Mesenchymal stem cell (in vitro differentiated cells and primary cell): ENCODE results near the gene INSRR.

Experiments
- DNase-seq: peaks from one replicate; pipeline ENCODE4 v3.0.0-alpha.2; 2013
- H2AFZ ChIP-seq: one replicate; pipeline ENCODE4 v1.6.1; 2013; ENCODE audit warnings: low read depth, mild to moderate bottlenecking, control low read depth, inconsistent platforms, low read length, moderate library complexity
- H2AK5ac ChIP-seq: 2 replicates; pipeline ENCODE4 v1.6.1; 2013; ENCODE audit warnings: low read length, moderate library complexity, mild to moderate bottlenecking, inconsistent platforms; ENCODE audit not compliant: severe bottlenecking
- H2BK120ac ChIP-seq: one replicate; pipeline ENCODE4 v1.6.1; 2013; ENCODE audit warnings: low read depth, mild to moderate bottlenecking, inconsistent platforms, low read length, moderate library complexity
- H2BK12ac ChIP-seq, 2 experiments: one replicate each; pipeline ENCODE4 v1.6.1; 2013; ENCODE audit warnings: inconsistent platforms in 2 of 2, low read length in 2 of 2, mild to moderate bottlenecking in 2 of 2, moderate library complexity in 2 of 2, control low read depth in 1 of 2
- H2BK15ac ChIP-seq: one replicate; pipeline ENCODE4 v1.6.1; 2013; ENCODE audit warnings: mild to moderate bottlenecking, low read depth, inconsistent platforms; ENCODE audit not compliant: poor library complexity, severe bottlenecking
- H2BK5ac ChIP-seq: 2 replicates; pipeline ENCODE4 v1.6.1; 2013; ENCODE audit warnings: low read depth, mild to moderate bottlenecking, low read length, control low read depth, inconsistent platforms; ENCODE audit not compliant: poor library complexity, severe bottlenecking
- H3K14ac ChIP-seq, 2 experiments: one replicate each; pipeline ENCODE4 v1.6.1; 2013; ENCODE audit warnings: inconsistent platforms in 2 of 2, low read length in 2 of 2, control low read depth in 1 of 2, mild to moderate bottlenecking in 1 of 2, moderate library complexity in 1 of 2
- H3K18ac ChIP-seq, 2 experiments: one replicate each; pipeline ENCODE4 v1.6.1; 2013; ENCODE audit warnings: inconsistent platforms in 2 of 2, low read length in 2 of 2, control low read depth in 1 of 2, low read depth in 1 of 2, mild to moderate bottlenecking in 1 of 2
- H3K23ac ChIP-seq, 2 experiments: one replicate each; pipeline ENCODE4 v1.6.1; 2013; ENCODE audit warnings: inconsistent platforms in 2 of 2, low read length in 2 of 2, mild to moderate bottlenecking in 2 of 2, moderate library complexity in 2 of 2, control low read depth in 1 of 2
- H3K27ac ChIP-seq: 2 replicates; pipeline ENCODE4 v1.5.1; 2013; ENCODE audit warnings: mild to moderate bottlenecking, moderate library complexity, low read length, control low read depth, inconsistent platforms; ENCODE audit not compliant: poor library complexity, severe bottlenecking
- H3K27me3 ChIP-seq, 2 experiments: 2 replicates each; pipeline versions ENCODE4 v1.6.1 to v1.7.0; 2013; ENCODE audit warnings: low read length in 2 of 2, mild to moderate bottlenecking in 2 of 2, moderate library complexity in 2 of 2, control low read depth in 1 of 2, inconsistent platforms in 1 of 2; ENCODE audit not compliant: control insufficient read depth in 1 of 2, insufficient read depth in 1 of 2
- H3K36me3 ChIP-seq, 2 experiments: 2 replicates each; pipeline versions ENCODE4 v1.6.1 to v1.7.0; 2013; ENCODE audit warnings: low read length in 2 of 2, control low read depth in 1 of 2, inconsistent platforms in 1 of 2, low read depth in 1 of 2, mild to moderate bottlenecking in 1 of 2; ENCODE audit not compliant: insufficient read depth in 2 of 2, control insufficient read depth in 1 of 2
- H3K4ac ChIP-seq, 2 experiments: one replicate each; pipeline ENCODE4 v1.6.1; 2013; ENCODE audit warnings: inconsistent platforms in 2 of 2, low read length in 2 of 2, mild to moderate bottlenecking in 2 of 2, moderate library complexity in 2 of 2, control low read depth in 1 of 2, low read depth in 1 of 2
- H3K4me1 ChIP-seq: 2 replicates; pipeline ENCODE4 v1.6.1; 2013; ENCODE audit warnings: low read depth, low read length, control low read depth; ENCODE audit not compliant: control insufficient read depth, insufficient read depth
- H3K4me2 ChIP-seq: 2 replicates; pipeline ENCODE4 v1.6.1; 2013; ENCODE audit warnings: low read length, mild to moderate bottlenecking, inconsistent platforms; ENCODE audit not compliant: poor library complexity, severe bottlenecking
- H3K4me3 ChIP-seq, 2 experiments: 2 replicates each; pipeline versions ENCODE4 v1.5.1 to v1.7.0; 2013; ENCODE audit warnings: low read length in 2 of 2, mild to moderate bottlenecking in 2 of 2, control low read depth in 1 of 2, low read depth in 1 of 2; ENCODE audit not compliant: insufficient read depth in 1 of 2
- H3K79me1 ChIP-seq: replicated peaks from 2 replicates; pipeline ENCODE4 v1.6.1; 2013; ENCODE audit warnings: mild to moderate bottlenecking, control low read depth, low read length, inconsistent platforms; ENCODE audit not compliant: poor library complexity, severe bottlenecking
- H3K9ac ChIP-seq: 2 replicates; pipeline ENCODE4 v1.7.0; 2013; ENCODE audit warnings: mild to moderate bottlenecking, low read length, moderate library complexity
- H3K9me3 ChIP-seq: 2 replicates; pipeline ENCODE4 v1.7.0; 2013; ENCODE audit warnings: mild to moderate bottlenecking, low read length; ENCODE audit not compliant: control insufficient read depth
- H4K8ac ChIP-seq: one replicate; pipeline ENCODE4 v1.6.1; 2013; ENCODE audit warnings: inconsistent platforms, mild to moderate bottlenecking, low read length, moderate library complexity
- H4K91ac ChIP-seq: one replicate; pipeline ENCODE4 v1.6.1; 2013; ENCODE audit warnings: mild to moderate bottlenecking, low read length, inconsistent platforms
- WGBS: methylation state at CpG from one replicate; pipeline ENCODE4 v1.1.7; 2013; ENCODE audit warnings: mixed read lengths; 5-methylcytosine and 5-hydroxymethylcytosine counted together

The INSRR gene

GRCh38 chr1:156894711-156895454 lies 36.0 kb upstream of the INSRR start:
- H2BK5ac ChIP-seq, result no peak overlapping the region
- peak overlapping the region; percentile 37 for H2BK120ac ChIP-seq
- H3K79me1 ChIP-seq, result peaks cover 3% of the 10 kb centered on the region
- peak overlapping the region; percentile 86 for H3K4me2 ChIP-seq
- peak overlapping the region; percentile 78 to 88 for H3K18ac ChIP-seq
- H4K8ac ChIP-seq, result peak overlapping the region; percentile 87
- no peaks in the 10 kb centered on the region for H3K9me3 ChIP-seq
- DNase-seq, result peak; percentile 48
- no peaks in the 10 kb centered on the region for H3K36me3 ChIP-seq
- H2AK5ac ChIP-seq, result peak overlapping the region; percentile 40
- H3K27me3 ChIP-seq, result no peaks in the 10 kb centered on the region
- peak overlapping the region in 1 of 2 experiments; percentile 9 for H3K14ac ChIP-seq
- peak overlapping the region; percentile 30 for H3K9ac ChIP-seq
- H2BK15ac ChIP-seq, result peak overlapping the region; percentile 75
- peaks cover 54% of the 10 kb centered on the region for H3K4me1 ChIP-seq
- peak overlapping the region; percentile 81 for H4K91ac ChIP-seq
- H3K27ac ChIP-seq, result peak overlapping the region; percentile 95
- peak overlapping the region in 1 of 2 experiments; percentile 71 for H3K4me3 ChIP-seq
- 70% methylated on average over 12 of the region's 12 CpGs for WGBS
- no peak overlapping the region for H2AFZ ChIP-seq
- H2BK12ac ChIP-seq, result peak overlapping the region; percentile 50 to 60
- H3K23ac ChIP-seq, result peak overlapping the region in 1 of 2 experiments; percentile 15
- H3K4ac ChIP-seq, result peak overlapping the region; percentile 29 to 71

DNA sequence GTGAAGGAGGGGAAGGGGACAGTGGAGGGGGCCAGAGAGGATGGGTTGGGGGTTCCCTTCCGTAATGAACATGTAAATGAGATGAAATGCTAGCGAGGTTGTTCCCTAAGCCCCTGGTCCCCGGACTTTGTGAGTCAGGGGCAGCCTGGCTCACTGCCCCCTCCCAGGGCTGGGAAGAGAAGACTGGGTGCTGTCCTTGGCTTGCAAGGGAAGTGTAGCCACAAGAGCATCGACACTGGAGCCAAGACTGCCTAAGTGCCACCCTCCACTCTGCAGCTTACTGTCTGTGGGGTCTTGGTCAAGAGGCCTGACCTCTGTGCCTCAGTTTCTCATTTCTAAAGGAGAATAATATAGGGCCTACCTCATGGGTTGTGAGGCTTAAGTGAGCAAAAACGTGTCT lies 35.1 kb upstream of the INSRR start:
- H3K14ac ChIP-seq, result peak overlapping the region in 1 of 2 experiments; percentile 85
- H3K36me3 ChIP-seq, result no peaks in the 10 kb centered on the region
- H2BK120ac ChIP-seq, result peak overlapping the region; percentile 91
- H3K4me3 ChIP-seq, result peak overlapping the region; percentile 61 to 71
- H2BK5ac ChIP-seq, result no peak overlapping the region
- peak overlapping the region; percentile 55 to 78 for H3K18ac ChIP-seq
- H2BK15ac ChIP-seq, result peak overlapping the region; percentile 98
- H2AK5ac ChIP-seq, result peak overlapping the region; percentile 43
- peak overlapping the region; percentile 86 for H3K4me2 ChIP-seq
- no peak overlapping the region for H3K23ac ChIP-seq
- H3K9me3 ChIP-seq, result no peaks in the 10 kb centered on the region
- peak overlapping the region; percentile 33 to 91 for H2BK12ac ChIP-seq
- peak overlapping the region; percentile 71 to 91 for H3K4ac ChIP-seq
- H2AFZ ChIP-seq, result no peak overlapping the region
- H3K4me1 ChIP-seq, result peaks cover 53% of the 10 kb centered on the region
- peak overlapping the region; percentile 51 for H4K8ac ChIP-seq
- WGBS, result 12% methylated on average over 4 of the region's 5 CpGs
- peak; percentile 52 for DNase-seq
- no peaks in the 10 kb centered on the region for H3K27me3 ChIP-seq
- H3K9ac ChIP-seq, result peak overlapping the region; percentile 64
- peak overlapping the region; percentile 95 for H3K27ac ChIP-seq
- peak overlapping the region; percentile 92 for H4K91ac ChIP-seq
- H3K79me1 ChIP-seq, result no peaks in the 10 kb centered on the region

- Histone ChIP-seq H3K23ac (peak within 1 kb of the TSS in 1 of 2 experiments; percentile 97), H4K8ac (peak within 1 kb of the TSS; percentile 92), H3K18ac (peak within 1 kb of the TSS; percentile 78 to 88), H2BK12ac (peak within 1 kb of the TSS; percentile 89 to 91), H3K4me2 (peak within 1 kb of the TSS; percentile 86), H3K27ac (peak within 1 kb of the TSS; percentile 95), H3K9me3 (no peaks in the 10 kb centered on the region), H2BK5ac (peak within 1 kb of the TSS; percentile 15), H2BK15ac (peak within 1 kb of the TSS; percentile 98), H3K27me3 (peaks cover 5 to 7% of the 10 kb centered on the region in 2 experiments), H3K79me1 (no peaks in the 10 kb centered on the region), H2BK120ac (peak within 1 kb of the TSS; percentile 91), H3K14ac (peak within 1 kb of the TSS in 1 of 2 experiments; percentile 85), H3K36me3 (peaks cover 0 to 1% of the 10 kb centered on the region in 2 experiments), H2AK5ac (peak within 1 kb of the TSS; percentile 60), H3K4me3 (peak within 1 kb of the TSS; percentile 61 to 71), H3K4ac (peak within 1 kb of the TSS; percentile 71 to 91), H3K9ac (peak within 1 kb of the TSS; percentile 64), H3K4me1 (peaks cover 48% of the 10 kb centered on the region), H4K91ac (peak within 1 kb of the TSS; percentile 92), H2AFZ (peak within 1 kb of the TSS; percentile 72)
- WGBS, result 17% methylated on average over 60 of the region's 60 CpGs
- DNase-seq, result peak; percentile 40
Measured at GRCh38 chr1:156893048-156893953, 34.4 kb upstream of the INSRR start, which contains the start of gene PEAR1. Gene PEAR1 (plus strand): TSS chr1:156893718. CDS start chr1:156903927, 10,209 bp downstream.
